ENCODE data around the gene IL9R.
"Not testable (repeated sequence)": the region's sequence is repeated elsewhere in the genome, so short reads cannot be mapped to it uniquely, and the experiment has no call there.

GRCh38 chrX:156029296-156029695 lies 31.8 kb downstream of the IL9R start:
- not testable (repeated sequence) for TF ChIP-seq CTCF, POLR2A (IDR thresholded peaks at IDR 0.05)
